HepG2 (cell line): ENCODE measurements around the gene CLN6. TPM values are rescaled to one million over a fixed set of nuclear protein-coding genes. Genes with fewer than 3 reads are reported as not detected.
A peak's percentile ranks its signal among the peaks of the same experiment; 100 is the strongest.

Experiments used
- ARNT ChIP-seq: fragments of 450-650 bp; IDR thresholded peaks from 2 replicates; pipeline ENCODE4 v1.6.1; 2017
- ATF1 ChIP-seq: IDR thresholded peaks from 2 replicates; pipeline ENCODE4 v1.6.1; 2016; ENCODE audit warnings: mild to moderate bottlenecking, control low read depth
- ATRX ChIP-seq: sonication (generic); formaldehyde crosslinking; IDR thresholded peaks from 2 replicates; pipeline ENCODE4 v1.4.0; 2020; ENCODE audit warnings: missing genetic modification reagents, borderline replicate concordance
- CHCHD3 ChIP-seq: sonication (generic); formaldehyde crosslinking; IDR thresholded peaks from 2 replicates; pipeline ENCODE4 v1.8.0; 2022; ENCODE audit warnings: mild to moderate bottlenecking, missing genetic modification reagents, moderate library complexity
- HDAC2 ChIP-seq: sonication (generic); formaldehyde crosslinking; IDR thresholded peaks from 2 replicates; pipeline ENCODE4 v1.4.0; 2020; ENCODE audit warnings: missing genetic modification reagents
- KDM4B ChIP-seq: sonication (generic); formaldehyde crosslinking; IDR thresholded peaks from 2 replicates; pipeline ENCODE4 v1.4.0; 2020; ENCODE audit warnings: missing genetic modification reagents
- LBX2 ChIP-seq: sonication (generic); formaldehyde crosslinking; IDR thresholded peaks from 2 replicates; pipeline ENCODE4 v1.5.0; 2020; ENCODE audit warnings: missing genetic modification reagents, mild to moderate bottlenecking, borderline replicate concordance
- POGZ ChIP-seq: sonication (generic); formaldehyde crosslinking; IDR thresholded peaks from 2 replicates; pipeline ENCODE4 v1.4.0; 2020; ENCODE audit warnings: mild to moderate bottlenecking, missing genetic modification reagents
- SAP130 ChIP-seq: IDR thresholded peaks from 2 replicates; pipeline ENCODE4 v1.6.1; 2016; ENCODE audit warnings: low read depth
- SETDB1 ChIP-seq: sonication (generic); formaldehyde crosslinking; IDR thresholded peaks from 2 replicates; pipeline ENCODE4 v1.5.1; 2020; ENCODE audit warnings: missing genetic modification reagents, mild to moderate bottlenecking, borderline replicate concordance
- SNAPC5 ChIP-seq: sonication (generic); formaldehyde crosslinking; IDR thresholded peaks from 2 replicates; pipeline ENCODE4 v1.8.1; 2023; ENCODE audit warnings: mild to moderate bottlenecking, missing genetic modification reagents, borderline replicate concordance
- U2AF1 ChIP-seq: fragments of 200-400 bp; formaldehyde crosslinking; optimal IDR thresholded peaks from 2 replicates; pipeline ENCODE3; 2017; ENCODE audit warnings: mild to moderate bottlenecking, low read depth, low read length
- WIZ ChIP-seq: sonication (generic); formaldehyde crosslinking; IDR thresholded peaks from 2 replicates; pipeline ENCODE4 v1.5.1; 2020; ENCODE audit warnings: mild to moderate bottlenecking, missing genetic modification reagents
- ZBTB44 ChIP-seq: sonication (generic); formaldehyde crosslinking; IDR thresholded peaks from 2 replicates; pipeline ENCODE4 v1.4.0; 2020; ENCODE audit warnings: missing genetic modification reagents
- ZNF280B ChIP-seq: sonication (generic); formaldehyde crosslinking; IDR thresholded peaks from 2 replicates; pipeline ENCODE4 v1.5.0; 2020; ENCODE audit warnings: missing genetic modification reagents, mild to moderate bottlenecking, borderline replicate concordance
- ZNF317 ChIP-seq: sonication (generic); formaldehyde crosslinking; IDR thresholded peaks from 2 replicates; pipeline ENCODE4 v1.5.0; 2020; ENCODE audit warnings: mild to moderate bottlenecking, missing genetic modification reagents
- ZNF343 ChIP-seq: sonication (generic); formaldehyde crosslinking; IDR thresholded peaks from 2 replicates; pipeline ENCODE4 v1.4.0; 2020; ENCODE audit warnings: mild to moderate bottlenecking, missing genetic modification reagents
- ZNF383 ChIP-seq: sonication (generic); formaldehyde crosslinking; IDR thresholded peaks from 2 replicates; pipeline ENCODE4 v1.4.0; 2020; ENCODE audit warnings: missing genetic modification reagents, mild to moderate bottlenecking, borderline replicate concordance
- ZNF569 ChIP-seq: sonication (generic); formaldehyde crosslinking; IDR thresholded peaks from 2 replicates; pipeline ENCODE4 v1.5.0; 2020; ENCODE audit warnings: mild to moderate bottlenecking, missing genetic modification reagents, moderate library complexity, borderline replicate concordance
- ZNF580 ChIP-seq: IDR thresholded peaks from 2 replicates; pipeline ENCODE4 v1.6.1; 2016; ENCODE audit warnings: low read depth, borderline replicate concordance
- ZNF607 ChIP-seq: sonication (generic); formaldehyde crosslinking; IDR thresholded peaks from 2 replicates; pipeline ENCODE4 v1.5.1; 2020; ENCODE audit warnings: missing genetic modification reagents, mild to moderate bottlenecking, borderline replicate concordance
- ZNF687 ChIP-seq: sonication (generic); formaldehyde crosslinking; IDR thresholded peaks from 2 replicates; pipeline ENCODE4 v1.5.1; 2020; ENCODE audit warnings: mild to moderate bottlenecking, missing genetic modification reagents, moderate library complexity
- polyA plus RNA-seq, 8 experiments: library from polyadenylated mRNA; depleted of rRNA in 3 of 8; stranded (reverse) in 7 of 8; unstranded in 1 of 8; fragments of >200 nt; fragmentation: Illumina TruSeq in 4 of 8; extraction: Trizol in 4 of 8; gene quantifications; 2 replicates each; pipeline versions ENCODE4 v1.2.1 to v1.2.3, GENCODE V29; 2011 to 2016; ENCODE audit warnings: low read depth in 4 of 8, missing spikeins in 1 of 8, mixed read lengths in 1 of 8; ENCODE audit not compliant: insufficient read depth in 1 of 8
- total RNA-seq, 5 experiments: library from RNA; depleted of rRNA; stranded (reverse); fragments of >200 nt; fragmentation: Illumina TruSeq; extraction: Trizol; gene quantifications; 2 replicates each; pipeline ENCODE4 v1.2.3, GENCODE V29; 2016; ENCODE audit warnings: low read depth in 1 of 5

Gene CLN6
- total and polyA plus RNA-seq, 2 of the 13 experiments (the other 11 are each of a cell fraction or from before 2014, with no cell fraction given), result 24.9 to 27.1 TPM

- TF ChIP-seq ZNF687 (CRISPR knock-in tag) (peak; percentile 97), ATF1 (0 out of 2 replicates have a peak, but pooled peaks have one; percentile 8), ZNF607 (CRISPR knock-in tag) (peak; percentile 60; the same call in 1 of the 2 replicates), POGZ (CRISPR knock-in tag) (peak; percentile 92), SNAPC5 (CRISPR knock-in tag) (no peak), ZNF317 (CRISPR knock-in tag) (peak; percentile 91), U2AF1 (peak; percentile 66), CHCHD3 (CRISPR knock-in tag) (peak; percentile 84), ATRX (no peak), ZNF383 (CRISPR knock-in tag) (no peak), ZBTB44 (CRISPR knock-in tag) (no peak), HDAC2 (peak; percentile 86), ZNF569 (CRISPR knock-in tag) (no peak), KDM4B (CRISPR knock-in tag) (peak; percentile 63; the same call in 1 of the 2 replicates), SAP130 (CRISPR knock-in tag) (peak; percentile 78), ZNF280B (CRISPR knock-in tag) (no peak; the same call in 1 of the 2 replicates), WIZ (CRISPR knock-in tag) (0 out of 2 replicates have a peak, but pooled peaks have one; percentile 76), ZNF343 (CRISPR knock-in tag) (no peak), LBX2 (CRISPR knock-in tag) (no peak), ARNT (no peak), SETDB1 (CRISPR knock-in tag) (no peak), ZNF580 (CRISPR knock-in tag) (peak; percentile 90; the same call in 1 of the 2 replicates)
These were observed 48.2 kb upstream of the CLN6 start, which contains the start of gene FEM1B (continued) for GRCh38 chr15:68277603-68278344.
